HepG2 (cell line): ENCODE measurements around the gene CD7. TPM values are rescaled to one million over a fixed set of nuclear protein-coding genes. Genes with fewer than 3 reads are reported as not detected.
A peak's percentile ranks its signal among the peaks of the same experiment; 100 is the strongest.

Source experiments
- GABPA ChIP-seq, 2 experiments: IDR thresholded peaks; 2 replicates each; pipeline ENCODE4 v1.6.1; 2011 to 2016; ENCODE audit warnings: low read depth in 2 of 2, low read length in 1 of 2, missing biosample characterization in 1 of 2, missing genetic modification characterization in 1 of 2
- HDAC1 ChIP-seq: sonication (generic); formaldehyde crosslinking; IDR thresholded peaks from 2 replicates; pipeline ENCODE4 v1.5.1; 2020; ENCODE audit warnings: mild to moderate bottlenecking, missing genetic modification reagents
- HMGA1 ChIP-seq: sonication (generic); formaldehyde crosslinking; conservative IDR thresholded peaks from 2 replicates; pipeline ENCODE4 v1.4.0; 2020; ENCODE audit warnings: missing genetic modification reagents
- JDP2 ChIP-seq: sonication (generic); formaldehyde crosslinking; IDR thresholded peaks from 2 replicates; pipeline ENCODE4 v1.8.1; 2022; ENCODE audit warnings: missing genetic modification reagents, borderline replicate concordance
- MED1 ChIP-seq: sonication (generic); formaldehyde crosslinking; IDR thresholded peaks from 2 replicates; pipeline ENCODE4 v1.4.0; 2020; ENCODE audit warnings: missing genetic modification reagents
- MTA1 ChIP-seq: sonication (generic); formaldehyde crosslinking; IDR thresholded peaks from 2 replicates; pipeline ENCODE4 v1.4.0; 2020; ENCODE audit warnings: missing genetic modification reagents, mild to moderate bottlenecking, borderline replicate concordance
- POLR2A ChIP-seq, 2 experiments: IDR thresholded peaks; 2 replicates each; pipeline ENCODE4 v1.6.1; 2011; ENCODE audit warnings: low read depth in 2 of 2, low read length in 2 of 2, mild to moderate bottlenecking in 1 of 2, moderate library complexity in 1 of 2; ENCODE audit not compliant: insufficient read depth in 1 of 2
- SAP130 ChIP-seq: IDR thresholded peaks from 2 replicates; pipeline ENCODE4 v1.6.1; 2016; ENCODE audit warnings: low read depth
- SNAI1 ChIP-seq: sonication (generic); formaldehyde crosslinking; IDR thresholded peaks from 2 replicates; pipeline ENCODE4 v1.5.0; 2020; ENCODE audit warnings: mild to moderate bottlenecking, missing genetic modification reagents, borderline replicate concordance
- SNAPC4 ChIP-seq: sonication (generic); formaldehyde crosslinking; IDR thresholded peaks from 2 replicates; pipeline ENCODE4 v1.4.0; 2020; ENCODE audit warnings: mild to moderate bottlenecking, missing genetic modification reagents
- SPEN ChIP-seq: sonication (generic); formaldehyde crosslinking; IDR thresholded peaks from 2 replicates; pipeline ENCODE4 v1.5.1; 2020; ENCODE audit warnings: low read depth, mild to moderate bottlenecking, missing genetic modification reagents
- TARDBP ChIP-seq: sonication (generic); formaldehyde crosslinking; IDR thresholded peaks from 2 replicates; pipeline ENCODE4 v1.8.0; 2022; ENCODE audit warnings: mild to moderate bottlenecking, missing genetic modification reagents
- ZIK1 ChIP-seq: sonication (generic); formaldehyde crosslinking; IDR thresholded peaks from 2 replicates; pipeline ENCODE4 v1.5.0; 2020; ENCODE audit warnings: mild to moderate bottlenecking, low read depth, missing genetic modification reagents, borderline replicate concordance
- ZNF253 ChIP-seq: sonication (generic); formaldehyde crosslinking; IDR thresholded peaks from 2 replicates; pipeline ENCODE4 v1.8.0; 2022; ENCODE audit warnings: mild to moderate bottlenecking, missing genetic modification reagents, borderline replicate concordance
- ZNF543 ChIP-seq: sonication (generic); formaldehyde crosslinking; IDR thresholded peaks from 2 replicates; pipeline ENCODE4 v1.4.0; 2020; ENCODE audit warnings: mild to moderate bottlenecking, missing genetic modification reagents
- ZNF616 ChIP-seq: sonication (generic); formaldehyde crosslinking; IDR thresholded peaks from 2 replicates; pipeline ENCODE4 v1.5.0; 2020; ENCODE audit warnings: low read depth, mild to moderate bottlenecking, missing genetic modification reagents
- polyA plus RNA-seq, 8 experiments: library from polyadenylated mRNA; depleted of rRNA in 3 of 8; stranded (reverse) in 7 of 8; unstranded in 1 of 8; fragments of >200 nt; fragmentation: Illumina TruSeq in 4 of 8; extraction: Trizol in 4 of 8; gene quantifications; 2 replicates each; pipeline versions ENCODE4 v1.2.1 to v1.2.3, GENCODE V29; 2011 to 2016; ENCODE audit warnings: low read depth in 4 of 8, missing spikeins in 1 of 8, mixed read lengths in 1 of 8; ENCODE audit not compliant: insufficient read depth in 1 of 8
- total RNA-seq, 5 experiments: library from RNA; depleted of rRNA; stranded (reverse); fragments of >200 nt; fragmentation: Illumina TruSeq; extraction: Trizol; gene quantifications; 2 replicates each; pipeline ENCODE4 v1.2.3, GENCODE V29; 2016; ENCODE audit warnings: low read depth in 1 of 5
- TF ChIP-seq, protein P1 (sequence below): sonication (generic); formaldehyde crosslinking; IDR thresholded peaks from 2 replicates; pipeline ENCODE4 v1.9.0; 2022; ENCODE audit warnings: missing genetic modification reagents, mild to moderate bottlenecking, borderline replicate concordance
- TF ChIP-seq, protein P2 (sequence below): sonication (generic); formaldehyde crosslinking; IDR thresholded peaks from 2 replicates; pipeline ENCODE4 v1.4.0; 2020; ENCODE audit warnings: missing genetic modification reagents

CD7 gene
- total and polyA plus RNA-seq, 2 of the 13 experiments (the other 11 are each of a cell fraction or from before 2014, with no cell fraction given), result 67.6 to 76.4 TPM

DNA sequence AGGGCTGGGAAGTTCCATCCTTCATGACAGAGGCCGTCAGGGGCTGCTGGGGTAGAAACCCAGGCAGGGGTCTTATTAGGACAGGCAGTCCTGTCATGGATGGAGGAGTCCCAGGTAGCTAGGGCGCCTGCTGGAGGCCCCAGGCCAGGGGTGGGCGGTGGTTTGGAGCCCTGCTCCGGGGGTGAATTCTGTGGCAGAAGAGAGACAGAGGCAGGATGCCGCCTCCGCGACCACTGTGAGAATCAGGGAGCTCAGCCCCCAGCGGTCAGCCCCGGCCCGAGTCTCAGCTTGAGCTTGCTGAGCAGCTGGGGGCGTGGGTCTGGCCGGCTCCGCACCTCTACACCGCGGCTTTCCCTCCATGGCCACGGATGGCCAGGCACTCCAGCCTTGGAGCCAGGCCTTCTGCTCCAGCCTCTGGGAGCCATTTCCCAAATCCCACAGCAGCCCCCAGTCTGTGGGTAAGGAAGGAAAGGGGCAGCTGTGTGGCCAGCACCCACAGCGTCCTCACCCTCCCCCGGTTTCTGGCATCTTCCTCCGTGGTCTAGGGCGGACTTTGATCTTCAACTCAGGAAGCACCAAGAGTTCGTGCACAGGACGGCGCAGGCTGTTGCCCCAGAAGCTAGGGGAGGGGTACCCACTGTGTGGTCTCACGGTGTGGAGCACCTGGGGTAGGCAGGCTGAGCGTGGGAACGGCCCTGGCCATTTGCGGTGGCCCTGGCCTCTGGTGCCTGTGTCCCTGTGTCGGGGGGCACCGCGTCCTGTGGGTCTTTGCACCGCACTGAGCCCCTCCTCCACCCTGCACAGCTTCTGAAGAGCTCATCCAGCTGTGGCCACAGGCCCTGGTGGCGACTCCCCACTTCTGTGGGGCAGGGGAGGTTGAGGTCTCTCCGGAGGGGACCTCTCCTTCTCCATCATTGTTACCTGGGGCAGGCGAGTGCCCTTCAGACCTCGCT is 14.1 kb downstream of the CD7 start (continued):
- peak; percentile 72 for TF ChIP-seq SAP130 (CRISPR knock-in tag)
- peak; percentile 89 for TF ChIP-seq MED1 (CRISPR knock-in tag)
- TF ChIP-seq ZNF616 (CRISPR knock-in tag), result no peak
- no peak for TF ChIP-seq ZNF253 (CRISPR knock-in tag)
- TF ChIP-seq, protein P1, sequence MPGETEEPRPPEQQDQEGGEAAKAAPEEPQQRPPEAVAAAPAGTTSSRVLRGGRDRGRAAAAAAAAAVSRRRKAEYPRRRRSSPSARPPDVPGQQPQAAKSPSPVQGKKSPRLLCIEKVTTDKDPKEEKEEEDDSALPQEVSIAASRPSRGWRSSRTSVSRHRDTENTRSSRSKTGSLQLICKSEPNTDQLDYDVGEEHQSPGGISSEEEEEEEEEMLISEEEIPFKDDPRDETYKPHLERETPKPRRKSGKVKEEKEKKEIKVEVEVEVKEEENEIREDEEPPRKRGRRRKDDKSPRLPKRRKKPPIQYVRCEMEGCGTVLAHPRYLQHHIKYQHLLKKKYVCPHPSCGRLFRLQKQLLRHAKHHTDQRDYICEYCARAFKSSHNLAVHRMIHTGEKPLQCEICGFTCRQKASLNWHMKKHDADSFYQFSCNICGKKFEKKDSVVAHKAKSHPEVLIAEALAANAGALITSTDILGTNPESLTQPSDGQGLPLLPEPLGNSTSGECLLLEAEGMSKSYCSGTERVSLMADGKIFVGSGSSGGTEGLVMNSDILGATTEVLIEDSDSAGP, result peak; percentile 63; the same call in 1 of the 2 replicates
- peak; percentile 64; the same call in 1 of the 2 replicates for TF ChIP-seq SPEN (CRISPR knock-in tag)
- peak; percentile 68; the same call in 1 of the 2 replicates for TF ChIP-seq TARDBP
- TF ChIP-seq JDP2, result no peak
- 0 out of 2 replicates have a peak, but pooled peaks have one; percentile 26 for TF ChIP-seq SNAPC4 (CRISPR knock-in tag)
- TF ChIP-seq, protein P2, sequence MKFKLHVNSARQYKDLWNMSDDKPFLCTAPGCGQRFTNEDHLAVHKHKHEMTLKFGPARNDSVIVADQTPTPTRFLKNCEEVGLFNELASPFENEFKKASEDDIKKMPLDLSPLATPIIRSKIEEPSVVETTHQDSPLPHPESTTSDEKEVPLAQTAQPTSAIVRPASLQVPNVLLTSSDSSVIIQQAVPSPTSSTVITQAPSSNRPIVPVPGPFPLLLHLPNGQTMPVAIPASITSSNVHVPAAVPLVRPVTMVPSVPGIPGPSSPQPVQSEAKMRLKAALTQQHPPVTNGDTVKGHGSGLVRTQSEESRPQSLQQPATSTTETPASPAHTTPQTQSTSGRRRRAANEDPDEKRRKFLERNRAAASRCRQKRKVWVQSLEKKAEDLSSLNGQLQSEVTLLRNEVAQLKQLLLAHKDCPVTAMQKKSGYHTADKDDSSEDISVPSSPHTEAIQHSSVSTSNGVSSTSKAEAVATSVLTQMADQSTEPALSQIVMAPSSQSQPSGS, result no peak
- TF ChIP-seq HMGA1, result no peak
- peak; percentile 90; the same call in 1 of the 2 replicates for TF ChIP-seq MTA1
- TF ChIP-seq HDAC1 (CRISPR knock-in tag), result peak; percentile 87
- no peak for TF ChIP-seq GABPA (IDR thresholded peaks at IDR 0.05; ENCODE audit: low read depth, low read length)
- TF ChIP-seq GABPA (CRISPR knock-in tag; IDR thresholded peaks at IDR 0.05; ENCODE audit: low read depth), result no peak
- TF ChIP-seq POLR2A (IDR thresholded peaks at IDR 0.05; ENCODE audit: insufficient read depth in 1 of 2, low read depth in 2 of 2, low read length in 2 of 2), result no peak
- TF ChIP-seq ZNF543 (CRISPR knock-in tag), result no peak
- TF ChIP-seq SNAI1 (CRISPR knock-in tag), result no peak
- TF ChIP-seq ZIK1 (CRISPR knock-in tag), result peak; percentile 71; the same call in 1 of the 2 replicates
